WTC11 (cell line): Measurements from ENCODE around the gene GADL1. TPM values are rescaled to one million over a fixed set of nuclear protein-coding genes. Genes with fewer than 3 reads are reported as not detected.

Experiments
- ATAC-seq: fragments of 200-7000 bp; cut with Tn5 transposase; 2 replicates; pipeline ENCODE4 v1.10.0; 2021; ENCODE audit warnings: mild to moderate bottlenecking, moderate library complexity
- CTCF ChIA-PET: fragments of 300-600 bp; sonication (Branson Sonifier 250); formaldehyde crosslinking; loops from one replicate; lab custom pipeline; 2021; ENCODE audit warnings: antibody characterized with exemption; lab: Charles Lee
- POLR2A ChIA-PET: fragments of 350-600 bp; sonication (Branson Sonifier 250); formaldehyde crosslinking; loops from one replicate; lab custom pipeline; 2021; ENCODE audit warnings: antibody characterized with exemption; lab: Charles Lee
- DNase-seq: peaks from one replicate; pipeline ENCODE4 v3.0.0; 2021; ENCODE audit warnings: low spot score
- H3K27ac Mint-ChIP-seq: 2 replicates; pipeline ENCODE4 v1.8.0; 2021; ENCODE audit warnings: mixed read lengths
- H3K27me3 Mint-ChIP-seq: 2 replicates; pipeline ENCODE4 v1.8.0; 2021; ENCODE audit warnings: low read depth, mild to moderate bottlenecking, moderate library complexity, mixed read lengths
- H3K36me3 Mint-ChIP-seq: 2 replicates; pipeline ENCODE4 v1.8.0; 2021; ENCODE audit warnings: mixed read lengths
- H3K4me1 Mint-ChIP-seq: 2 replicates; pipeline ENCODE4 v1.8.0; 2022; ENCODE audit warnings: mixed read lengths
- H3K4me3 Mint-ChIP-seq: 2 replicates; pipeline ENCODE4 v1.8.0; 2021; ENCODE audit warnings: mild to moderate bottlenecking, moderate library complexity, mixed read lengths
- H3K9me3 Mint-ChIP-seq: 2 replicates; pipeline ENCODE4 v1.8.0; 2021; ENCODE audit warnings: mixed read lengths
- IRF2 ChIP-seq: sonication (generic); formaldehyde crosslinking; IDR thresholded peaks from 2 replicates; pipeline ENCODE4 v1.8.0; 2022; ENCODE audit warnings: low read depth, missing genetic modification reagents, borderline replicate concordance
- NFE2L1 ChIP-seq: sonication (generic); formaldehyde crosslinking; IDR thresholded peaks from 2 replicates; pipeline ENCODE4 v1.8.1; 2023; ENCODE audit warnings: missing genetic modification reagents
- NR1H2 ChIP-seq: sonication (generic); formaldehyde crosslinking; IDR thresholded peaks from 2 replicates; pipeline ENCODE4 v1.9.0; 2021; ENCODE audit warnings: mild to moderate bottlenecking, moderate library complexity, missing genetic modification reagents
- NR2C2 ChIP-seq: sonication (generic); formaldehyde crosslinking; IDR thresholded peaks from 2 replicates; pipeline ENCODE4 v1.8.0; 2022; ENCODE audit warnings: mild to moderate bottlenecking, missing genetic modification reagents
- RORB ChIP-seq: fragments of 250-450 bp; sonication (Bioruptor Pico); IDR thresholded peaks from 2 replicates; pipeline ENCODE4 v1.9.0; 2021; ENCODE audit warnings: mild to moderate bottlenecking
- ZNF317 ChIP-seq: sonication (generic); formaldehyde crosslinking; IDR thresholded peaks from 2 replicates; pipeline ENCODE4 v1.8.1; 2023; ENCODE audit warnings: low read depth, mild to moderate bottlenecking, moderate library complexity, missing genetic modification reagents, borderline replicate concordance
- total RNA-seq: library from RNA; stranded (reverse); gene quantifications from 3 replicates; pipeline ENCODE4 v1.2.3, GENCODE V29; 2021
- TF ChIP-seq, protein P1 (sequence below): sonication (generic); formaldehyde crosslinking; IDR thresholded peaks from 2 replicates; pipeline ENCODE4 v1.8.1; 2022; ENCODE audit warnings: mild to moderate bottlenecking, missing genetic modification reagents, moderate library complexity, borderline replicate concordance
- TF ChIP-seq, protein P2 (sequence below): sonication (generic); formaldehyde crosslinking; IDR thresholded peaks from 2 replicates; pipeline ENCODE4 v1.8.0; 2023; ENCODE audit warnings: missing genetic modification reagents
- TF ChIP-seq, protein P3 (sequence below): fragments of 250-450 bp; sonication (Bioruptor Pico); IDR thresholded peaks from 2 replicates; pipeline ENCODE4 v1.9.0; 2021; ENCODE audit warnings: mild to moderate bottlenecking
- TF ChIP-seq, protein P4 (sequence below): sonication (generic); formaldehyde crosslinking; IDR thresholded peaks from 2 replicates; pipeline ENCODE4 v1.8.0; 2023; ENCODE audit warnings: missing genetic modification reagents, mild to moderate bottlenecking, borderline replicate concordance
- TF ChIP-seq, protein P5 (sequence below): fragments of 250-450 bp; sonication (Bioruptor Pico); IDR thresholded peaks from 2 replicates; pipeline ENCODE4 v1.9.0; 2021; ENCODE audit warnings: mild to moderate bottlenecking
- TF ChIP-seq, protein P6 (sequence below): sonication (generic); formaldehyde crosslinking; IDR thresholded peaks from 2 replicates; pipeline ENCODE4 v1.8.1; 2023; ENCODE audit warnings: mild to moderate bottlenecking, missing genetic modification reagents
- TF ChIP-seq, protein P7 (sequence below): sonication (generic); formaldehyde crosslinking; IDR thresholded peaks from 2 replicates; pipeline ENCODE4 v1.8.0; 2022; ENCODE audit warnings: mild to moderate bottlenecking, missing genetic modification reagents
- TF ChIP-seq, protein P8 (sequence below): sonication (generic); formaldehyde crosslinking; conservative IDR thresholded peaks from 2 replicates; pipeline ENCODE4 v1.8.1; 2022; ENCODE audit warnings: mild to moderate bottlenecking, missing genetic modification reagents
- TF ChIP-seq, protein P9 (sequence below): fragments of 250-450 bp; sonication (Bioruptor Pico); IDR thresholded peaks from 2 replicates; pipeline ENCODE4 v1.8.0; 2021; ENCODE audit warnings: mild to moderate bottlenecking
- TF ChIP-seq, protein P10 (sequence below): sonication (generic); formaldehyde crosslinking; IDR thresholded peaks from 2 replicates; pipeline ENCODE4 v1.8.0; 2022; ENCODE audit warnings: mild to moderate bottlenecking, missing genetic modification reagents

The GADL1 gene
- total RNA-seq, 1 experiment from 2014 or later = 0.15 TPM

DNA sequence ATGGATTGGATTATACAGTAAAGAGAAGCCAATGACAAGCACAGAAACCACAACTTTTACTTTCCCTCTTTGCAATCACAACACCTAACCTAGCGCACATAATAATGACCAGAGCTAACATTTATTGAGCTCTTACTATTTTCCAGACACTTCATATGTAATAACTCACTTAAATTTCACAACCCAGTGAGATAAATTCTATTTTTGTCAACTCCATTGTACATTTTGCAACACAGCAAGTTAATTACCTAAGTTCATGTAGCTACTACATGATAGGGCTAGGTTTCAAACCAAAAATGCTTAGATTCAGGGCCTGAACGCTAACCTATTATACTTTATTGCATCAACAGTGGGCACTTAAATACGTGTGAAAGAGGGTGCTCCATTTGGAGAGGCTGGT lies 89.5 kb downstream of the GADL1 start:
- CTCF ChIA-PET = no interaction called here
- peaks cover 1% of the 10 kb centered on the region; the same call in 1 of the 2 replicates for H3K4me1 Mint-ChIP-seq
- no peaks in the 10 kb centered on the region for H3K27me3 Mint-ChIP-seq
- no peak overlapping the region for H3K4me3 Mint-ChIP-seq
- DNase-seq (no peak), ATAC-seq (no peak)
- TF ChIP-seq, protein P1, sequence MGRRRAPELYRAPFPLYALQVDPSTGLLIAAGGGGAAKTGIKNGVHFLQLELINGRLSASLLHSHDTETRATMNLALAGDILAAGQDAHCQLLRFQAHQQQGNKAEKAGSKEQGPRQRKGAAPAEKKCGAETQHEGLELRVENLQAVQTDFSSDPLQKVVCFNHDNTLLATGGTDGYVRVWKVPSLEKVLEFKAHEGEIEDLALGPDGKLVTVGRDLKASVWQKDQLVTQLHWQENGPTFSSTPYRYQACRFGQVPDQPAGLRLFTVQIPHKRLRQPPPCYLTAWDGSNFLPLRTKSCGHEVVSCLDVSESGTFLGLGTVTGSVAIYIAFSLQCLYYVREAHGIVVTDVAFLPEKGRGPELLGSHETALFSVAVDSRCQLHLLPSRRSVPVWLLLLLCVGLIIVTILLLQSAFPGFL (CRISPR knock-in tag) = no peak
- TF ChIP-seq, protein P2, sequence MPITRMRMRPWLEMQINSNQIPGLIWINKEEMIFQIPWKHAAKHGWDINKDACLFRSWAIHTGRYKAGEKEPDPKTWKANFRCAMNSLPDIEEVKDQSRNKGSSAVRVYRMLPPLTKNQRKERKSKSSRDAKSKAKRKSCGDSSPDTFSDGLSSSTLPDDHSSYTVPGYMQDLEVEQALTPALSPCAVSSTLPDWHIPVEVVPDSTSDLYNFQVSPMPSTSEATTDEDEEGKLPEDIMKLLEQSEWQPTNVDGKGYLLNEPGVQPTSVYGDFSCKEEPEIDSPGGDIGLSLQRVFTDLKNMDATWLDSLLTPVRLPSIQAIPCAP (CRISPR knock-in tag) = no peak
- TF ChIP-seq, protein P3, sequence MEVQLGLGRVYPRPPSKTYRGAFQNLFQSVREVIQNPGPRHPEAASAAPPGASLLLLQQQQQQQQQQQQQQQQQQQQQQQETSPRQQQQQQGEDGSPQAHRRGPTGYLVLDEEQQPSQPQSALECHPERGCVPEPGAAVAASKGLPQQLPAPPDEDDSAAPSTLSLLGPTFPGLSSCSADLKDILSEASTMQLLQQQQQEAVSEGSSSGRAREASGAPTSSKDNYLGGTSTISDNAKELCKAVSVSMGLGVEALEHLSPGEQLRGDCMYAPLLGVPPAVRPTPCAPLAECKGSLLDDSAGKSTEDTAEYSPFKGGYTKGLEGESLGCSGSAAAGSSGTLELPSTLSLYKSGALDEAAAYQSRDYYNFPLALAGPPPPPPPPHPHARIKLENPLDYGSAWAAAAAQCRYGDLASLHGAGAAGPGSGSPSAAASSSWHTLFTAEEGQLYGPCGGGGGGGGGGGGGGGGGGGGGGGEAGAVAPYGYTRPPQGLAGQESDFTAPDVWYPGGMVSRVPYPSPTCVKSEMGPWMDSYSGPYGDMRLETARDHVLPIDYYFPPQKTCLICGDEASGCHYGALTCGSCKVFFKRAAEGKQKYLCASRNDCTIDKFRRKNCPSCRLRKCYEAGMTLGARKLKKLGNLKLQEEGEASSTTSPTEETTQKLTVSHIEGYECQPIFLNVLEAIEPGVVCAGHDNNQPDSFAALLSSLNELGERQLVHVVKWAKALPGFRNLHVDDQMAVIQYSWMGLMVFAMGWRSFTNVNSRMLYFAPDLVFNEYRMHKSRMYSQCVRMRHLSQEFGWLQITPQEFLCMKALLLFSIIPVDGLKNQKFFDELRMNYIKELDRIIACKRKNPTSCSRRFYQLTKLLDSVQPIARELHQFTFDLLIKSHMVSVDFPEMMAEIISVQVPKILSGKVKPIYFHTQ = no peak
- TF ChIP-seq, protein P4, sequence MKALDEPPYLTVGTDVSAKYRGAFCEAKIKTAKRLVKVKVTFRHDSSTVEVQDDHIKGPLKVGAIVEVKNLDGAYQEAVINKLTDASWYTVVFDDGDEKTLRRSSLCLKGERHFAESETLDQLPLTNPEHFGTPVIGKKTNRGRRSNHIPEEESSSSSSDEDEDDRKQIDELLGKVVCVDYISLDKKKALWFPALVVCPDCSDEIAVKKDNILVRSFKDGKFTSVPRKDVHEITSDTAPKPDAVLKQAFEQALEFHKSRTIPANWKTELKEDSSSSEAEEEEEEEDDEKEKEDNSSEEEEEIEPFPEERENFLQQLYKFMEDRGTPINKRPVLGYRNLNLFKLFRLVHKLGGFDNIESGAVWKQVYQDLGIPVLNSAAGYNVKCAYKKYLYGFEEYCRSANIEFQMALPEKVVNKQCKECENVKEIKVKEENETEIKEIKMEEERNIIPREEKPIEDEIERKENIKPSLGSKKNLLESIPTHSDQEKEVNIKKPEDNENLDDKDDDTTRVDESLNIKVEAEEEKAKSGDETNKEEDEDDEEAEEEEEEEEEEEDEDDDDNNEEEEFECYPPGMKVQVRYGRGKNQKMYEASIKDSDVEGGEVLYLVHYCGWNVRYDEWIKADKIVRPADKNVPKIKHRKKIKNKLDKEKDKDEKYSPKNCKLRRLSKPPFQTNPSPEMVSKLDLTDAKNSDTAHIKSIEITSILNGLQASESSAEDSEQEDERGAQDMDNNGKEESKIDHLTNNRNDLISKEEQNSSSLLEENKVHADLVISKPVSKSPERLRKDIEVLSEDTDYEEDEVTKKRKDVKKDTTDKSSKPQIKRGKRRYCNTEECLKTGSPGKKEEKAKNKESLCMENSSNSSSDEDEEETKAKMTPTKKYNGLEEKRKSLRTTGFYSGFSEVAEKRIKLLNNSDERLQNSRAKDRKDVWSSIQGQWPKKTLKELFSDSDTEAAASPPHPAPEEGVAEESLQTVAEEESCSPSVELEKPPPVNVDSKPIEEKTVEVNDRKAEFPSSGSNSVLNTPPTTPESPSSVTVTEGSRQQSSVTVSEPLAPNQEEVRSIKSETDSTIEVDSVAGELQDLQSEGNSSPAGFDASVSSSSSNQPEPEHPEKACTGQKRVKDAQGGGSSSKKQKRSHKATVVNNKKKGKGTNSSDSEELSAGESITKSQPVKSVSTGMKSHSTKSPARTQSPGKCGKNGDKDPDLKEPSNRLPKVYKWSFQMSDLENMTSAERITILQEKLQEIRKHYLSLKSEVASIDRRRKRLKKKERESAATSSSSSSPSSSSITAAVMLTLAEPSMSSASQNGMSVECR (CRISPR knock-in tag) = no peak
- TF ChIP-seq ZNF317 (CRISPR knock-in tag) (no peak), RORB (CRISPR knock-in tag) (no peak), NR2C2 (CRISPR knock-in tag) (no peak), IRF2 (CRISPR knock-in tag) (no peak), NR1H2 (CRISPR knock-in tag) (no peak), NFE2L1 (no peak)
- TF ChIP-seq, protein P5, sequence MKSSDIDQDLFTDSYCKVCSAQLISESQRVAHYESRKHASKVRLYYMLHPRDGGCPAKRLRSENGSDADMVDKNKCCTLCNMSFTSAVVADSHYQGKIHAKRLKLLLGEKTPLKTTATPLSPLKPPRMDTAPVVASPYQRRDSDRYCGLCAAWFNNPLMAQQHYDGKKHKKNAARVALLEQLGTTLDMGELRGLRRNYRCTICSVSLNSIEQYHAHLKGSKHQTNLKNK (CRISPR knock-in tag) = no peak
- TF ChIP-seq, protein P6, sequence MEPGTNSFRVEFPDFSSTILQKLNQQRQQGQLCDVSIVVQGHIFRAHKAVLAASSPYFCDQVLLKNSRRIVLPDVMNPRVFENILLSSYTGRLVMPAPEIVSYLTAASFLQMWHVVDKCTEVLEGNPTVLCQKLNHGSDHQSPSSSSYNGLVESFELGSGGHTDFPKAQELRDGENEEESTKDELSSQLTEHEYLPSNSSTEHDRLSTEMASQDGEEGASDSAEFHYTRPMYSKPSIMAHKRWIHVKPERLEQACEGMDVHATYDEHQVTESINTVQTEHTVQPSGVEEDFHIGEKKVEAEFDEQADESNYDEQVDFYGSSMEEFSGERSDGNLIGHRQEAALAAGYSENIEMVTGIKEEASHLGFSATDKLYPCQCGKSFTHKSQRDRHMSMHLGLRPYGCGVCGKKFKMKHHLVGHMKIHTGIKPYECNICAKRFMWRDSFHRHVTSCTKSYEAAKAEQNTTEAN = no peak
- TF ChIP-seq, protein P7, sequence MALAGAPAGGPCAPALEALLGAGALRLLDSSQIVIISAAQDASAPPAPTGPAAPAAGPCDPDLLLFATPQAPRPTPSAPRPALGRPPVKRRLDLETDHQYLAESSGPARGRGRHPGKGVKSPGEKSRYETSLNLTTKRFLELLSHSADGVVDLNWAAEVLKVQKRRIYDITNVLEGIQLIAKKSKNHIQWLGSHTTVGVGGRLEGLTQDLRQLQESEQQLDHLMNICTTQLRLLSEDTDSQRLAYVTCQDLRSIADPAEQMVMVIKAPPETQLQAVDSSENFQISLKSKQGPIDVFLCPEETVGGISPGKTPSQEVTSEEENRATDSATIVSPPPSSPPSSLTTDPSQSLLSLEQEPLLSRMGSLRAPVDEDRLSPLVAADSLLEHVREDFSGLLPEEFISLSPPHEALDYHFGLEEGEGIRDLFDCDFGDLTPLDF (CRISPR knock-in tag) = no peak
- TF ChIP-seq, protein P8, sequence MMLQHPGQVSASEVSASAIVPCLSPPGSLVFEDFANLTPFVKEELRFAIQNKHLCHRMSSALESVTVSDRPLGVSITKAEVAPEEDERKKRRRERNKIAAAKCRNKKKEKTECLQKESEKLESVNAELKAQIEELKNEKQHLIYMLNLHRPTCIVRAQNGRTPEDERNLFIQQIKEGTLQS (CRISPR knock-in tag) = no peak
- TF ChIP-seq, protein P9, sequence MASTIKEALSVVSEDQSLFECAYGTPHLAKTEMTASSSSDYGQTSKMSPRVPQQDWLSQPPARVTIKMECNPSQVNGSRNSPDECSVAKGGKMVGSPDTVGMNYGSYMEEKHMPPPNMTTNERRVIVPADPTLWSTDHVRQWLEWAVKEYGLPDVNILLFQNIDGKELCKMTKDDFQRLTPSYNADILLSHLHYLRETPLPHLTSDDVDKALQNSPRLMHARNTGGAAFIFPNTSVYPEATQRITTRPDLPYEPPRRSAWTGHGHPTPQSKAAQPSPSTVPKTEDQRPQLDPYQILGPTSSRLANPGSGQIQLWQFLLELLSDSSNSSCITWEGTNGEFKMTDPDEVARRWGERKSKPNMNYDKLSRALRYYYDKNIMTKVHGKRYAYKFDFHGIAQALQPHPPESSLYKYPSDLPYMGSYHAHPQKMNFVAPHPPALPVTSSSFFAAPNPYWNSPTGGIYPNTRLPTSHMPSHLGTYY (CRISPR knock-in tag) = no peak
- TF ChIP-seq, protein P10, sequence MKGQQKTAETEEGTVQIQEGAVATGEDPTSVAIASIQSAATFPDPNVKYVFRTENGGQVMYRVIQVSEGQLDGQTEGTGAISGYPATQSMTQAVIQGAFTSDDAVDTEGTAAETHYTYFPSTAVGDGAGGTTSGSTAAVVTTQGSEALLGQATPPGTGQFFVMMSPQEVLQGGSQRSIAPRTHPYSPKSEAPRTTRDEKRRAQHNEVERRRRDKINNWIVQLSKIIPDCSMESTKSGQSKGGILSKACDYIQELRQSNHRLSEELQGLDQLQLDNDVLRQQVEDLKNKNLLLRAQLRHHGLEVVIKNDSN = no peak
- no peak overlapping the region for H3K27ac Mint-ChIP-seq
- POLR2A ChIA-PET = no interaction called here
- no peaks in the 10 kb centered on the region for H3K36me3 Mint-ChIP-seq
- H3K9me3 Mint-ChIP-seq = peaks cover under 1% of the 10 kb centered on the region; the same call in 1 of the 2 replicates
